ENCODE data around the gene MICAL1.

Gene MICAL1

DNA sequence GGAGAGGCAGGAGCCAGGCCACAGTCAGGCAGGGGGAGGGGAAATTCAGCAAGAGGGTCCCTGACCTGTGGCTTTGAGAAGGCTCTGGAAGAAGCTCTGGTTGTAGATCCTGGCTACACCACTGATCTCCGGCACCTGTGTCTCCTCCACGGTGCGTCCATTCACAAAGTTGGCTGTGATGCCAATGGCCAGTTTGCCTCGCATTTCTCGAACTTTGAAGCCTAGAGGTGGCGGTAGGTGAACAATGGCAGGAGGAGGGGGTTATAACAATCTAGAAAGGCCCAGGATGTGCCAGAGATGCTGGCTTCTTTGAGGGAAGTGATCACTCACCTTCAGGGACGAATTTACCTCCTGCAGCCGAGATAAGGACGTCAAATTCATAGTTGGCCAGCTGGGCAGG lies 3.4 kb downstream of the MICAL1 start:
- DNase-seq: no peak

- no peak for DNase-seq
These were observed 4.2 kb downstream of the MICAL1 start for GRCh38 chr6:109451376-109451775.

- DNase-seq: no peak
These were observed 4.8 kb downstream of the MICAL1 start for GRCh38 chr6:109450801-109451200.

GRCh38 chr6:109449795-109450673 lies 5.5 kb downstream of the MICAL1 start:
- peak; percentile 47 for DNase-seq

DNA sequence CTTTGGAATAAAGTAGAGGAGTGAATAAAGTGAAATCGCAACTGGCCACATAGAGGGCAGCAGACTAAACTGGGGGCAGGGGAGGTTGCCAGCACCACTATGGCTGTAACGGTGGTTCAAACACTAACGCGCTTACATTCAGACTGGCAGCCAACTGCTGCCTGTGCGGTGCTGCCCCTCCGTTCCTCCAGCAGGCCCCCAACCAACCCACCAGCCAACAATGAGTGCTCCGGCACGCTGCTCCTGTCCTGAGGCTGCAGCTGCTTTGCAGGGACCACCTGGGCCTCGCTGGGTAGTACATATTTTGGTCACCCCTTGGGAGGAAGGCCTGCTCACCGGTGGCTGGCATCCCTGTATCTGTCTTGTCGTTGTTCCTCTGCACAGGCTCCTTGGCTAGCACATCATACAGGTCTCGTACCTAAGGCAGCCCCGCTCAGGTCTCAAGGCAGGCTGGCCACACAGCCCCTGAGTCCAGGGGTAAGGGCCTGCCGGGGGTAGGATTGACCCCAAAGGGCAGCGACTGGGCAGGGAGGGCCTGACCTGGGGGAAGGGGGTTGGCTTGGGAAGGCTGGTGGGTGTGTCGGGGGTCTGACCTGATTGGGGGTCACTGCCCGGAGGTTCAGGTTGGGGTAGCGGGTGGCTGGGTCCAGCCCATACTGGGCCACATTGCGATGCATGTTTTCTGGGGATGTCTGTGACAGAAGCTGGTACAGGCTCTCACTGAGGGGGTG lies 6.3 kb downstream of the MICAL1 start:
- no peak for DNase-seq

DNA sequence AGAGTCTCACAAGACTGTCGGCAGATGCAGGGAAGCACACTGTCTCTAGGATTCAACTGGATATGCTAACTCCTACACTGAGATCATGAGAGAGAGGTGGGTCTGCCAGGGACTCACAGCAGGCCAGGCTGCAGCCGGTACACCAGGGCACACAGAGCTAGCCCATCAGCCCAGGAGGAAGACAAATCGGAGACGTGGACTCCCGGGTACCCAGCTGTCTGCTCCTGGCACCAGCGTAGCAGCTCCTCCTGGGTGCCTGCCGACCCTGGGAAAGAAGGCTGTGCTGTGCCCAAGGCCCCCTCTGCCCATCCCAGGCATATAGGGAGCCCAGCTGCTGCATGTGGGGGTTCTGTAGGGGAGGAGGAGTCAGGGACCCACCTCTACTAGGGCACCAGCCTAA lies 7.0 kb downstream of the MICAL1 start:
- no peak for DNase-seq

DNA sequence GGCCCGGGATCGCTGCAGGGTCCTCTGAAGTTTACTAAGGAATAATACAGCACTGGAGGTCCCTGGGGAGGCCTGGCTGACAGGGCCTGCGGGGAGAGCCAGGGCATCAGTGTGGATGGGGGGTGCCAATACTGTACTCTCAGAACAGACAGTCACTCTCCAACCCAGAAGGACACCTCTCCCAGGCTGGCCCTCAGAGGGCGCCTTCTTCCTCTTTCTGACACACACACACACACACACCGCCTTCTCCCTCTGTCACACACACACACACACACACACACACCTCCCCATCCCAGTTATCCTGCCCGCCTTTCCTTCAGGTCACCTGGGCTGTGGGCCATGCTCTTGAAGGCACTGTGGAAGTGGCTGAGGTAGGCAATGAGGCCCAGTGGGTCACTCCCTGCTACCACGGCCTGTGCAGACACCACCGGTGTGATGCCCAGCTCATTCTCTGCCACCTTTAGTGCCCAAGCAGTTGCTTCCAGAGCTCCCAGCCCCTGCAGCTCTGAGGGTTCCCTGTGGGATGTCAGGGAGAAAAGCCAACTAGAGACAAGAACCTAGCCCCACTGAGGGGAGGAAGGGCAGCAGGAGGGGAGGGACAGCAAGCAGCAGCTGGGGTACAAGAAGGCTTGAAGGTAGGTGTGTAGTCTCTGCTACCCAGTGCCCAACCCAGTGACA lies 7.6 kb downstream of the MICAL1 start:
- no peak for DNase-seq

- DNase-seq: no peak
These were observed 8.5 kb downstream of the MICAL1 start for GRCh38 chr6:109447087-109447486.

DNA sequence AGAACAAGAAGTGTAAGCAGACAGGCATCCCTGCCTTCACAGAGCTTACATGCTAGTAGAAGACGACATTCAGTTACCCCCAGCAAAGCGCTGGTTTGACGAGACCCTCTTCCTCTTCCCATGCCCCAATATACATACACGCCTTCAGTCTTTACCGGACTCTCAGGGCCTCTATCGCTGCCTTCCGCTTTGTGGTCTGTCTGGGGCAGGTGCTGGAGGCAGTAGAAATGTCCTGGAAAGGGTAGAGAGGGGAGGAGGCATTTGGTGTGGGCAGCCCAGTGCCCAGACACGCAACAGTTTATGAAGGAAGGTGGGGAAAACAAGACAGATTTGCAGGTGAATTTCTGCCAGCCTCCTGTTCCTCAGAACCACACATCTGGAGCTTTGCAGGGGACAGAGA lies 9.0 kb downstream of the MICAL1 start:
- no peak for DNase-seq

- DNase-seq: no peak
These were observed 9.5 kb downstream of the MICAL1 start for GRCh38 chr6:109446072-109446471.

- no peak for DNase-seq
These were observed 10.2 kb downstream of the MICAL1 start for GRCh38 chr6:109445382-109445781.

- no peak for DNase-seq
These were observed 12.1 kb downstream of the MICAL1 start for GRCh38 chr6:109443425-109443950.

DNA sequence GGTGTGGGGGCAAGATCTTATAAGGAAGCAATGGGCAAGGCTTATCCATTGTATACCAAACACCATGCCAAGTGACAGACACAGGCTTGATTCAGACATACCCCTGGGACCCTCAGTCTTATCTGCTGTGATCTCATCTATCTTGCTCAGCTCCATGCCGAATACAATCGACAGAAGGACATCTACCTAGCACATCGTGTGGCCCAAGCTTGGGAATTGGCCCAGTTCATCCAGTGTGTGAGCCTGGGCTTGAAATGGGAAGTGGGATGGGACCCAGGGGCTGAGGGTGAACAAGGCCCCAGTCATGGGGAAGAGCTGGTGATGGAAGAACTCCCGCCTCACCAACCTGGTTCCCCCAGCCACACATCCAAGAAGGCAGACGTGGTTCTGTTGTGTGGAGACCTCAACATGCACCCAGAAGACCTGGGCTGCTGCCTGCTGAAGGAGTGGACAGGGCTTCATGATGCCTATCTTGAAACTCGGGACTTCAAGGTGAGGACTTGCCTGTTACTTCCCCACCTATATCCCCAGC lies 13.1 kb downstream of the MICAL1 start:
- no peak for DNase-seq

DNA sequence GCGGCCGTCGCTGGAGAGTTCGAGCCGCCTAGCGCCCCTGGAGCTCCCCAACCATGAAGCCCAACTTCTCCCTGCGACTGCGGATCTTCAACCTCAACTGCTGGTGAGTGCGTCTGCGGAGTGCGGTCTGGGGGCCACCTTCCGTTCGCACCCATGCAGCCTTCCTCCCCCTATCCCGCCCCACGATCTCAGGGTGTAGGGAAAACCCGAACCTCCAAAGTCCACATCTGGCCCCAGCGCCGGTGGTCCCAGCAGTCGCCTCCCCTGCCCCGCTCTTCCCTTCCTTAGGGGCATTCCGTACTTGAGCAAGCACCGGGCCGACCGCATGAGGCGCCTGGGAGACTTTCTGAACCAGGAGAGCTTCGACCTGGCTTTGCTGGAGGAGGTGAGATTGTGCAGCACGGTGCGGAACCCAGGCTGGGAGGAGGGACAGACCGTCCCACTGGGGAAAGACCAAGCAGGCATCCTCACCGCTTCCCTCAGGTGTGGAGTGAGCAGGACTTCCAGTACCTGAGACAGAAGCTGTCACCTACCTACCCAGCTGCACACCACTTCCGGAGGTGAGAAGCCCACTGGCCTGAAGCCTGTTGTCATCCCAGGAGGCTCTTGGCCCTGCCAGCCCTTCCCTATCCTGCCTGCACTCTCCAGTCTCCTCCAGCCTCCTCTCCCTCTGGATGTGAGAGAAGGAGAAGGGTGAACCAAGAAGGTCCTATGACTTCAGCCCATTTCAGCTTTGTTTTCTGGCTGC lies 14.3 kb downstream of the MICAL1 start:
- DNase-seq: peak; percentile 42

GRCh38 chr6:109440331-109441068 lies 15.1 kb downstream of the MICAL1 start, which contains the start of the genes PPIL6 and SMPD2:
Gene PPIL6, minus strand, starts transcription at chr6:109440628. Its CDS starts 38 bp downstream, at chr6:109440590.
Gene SMPD2, plus strand, starts transcription at chr6:109440724. Its CDS starts 398 bp downstream, at chr6:109441122.
- DNase-seq: peak; percentile 75

- no peak for DNase-seq
These were observed 19.5 kb downstream of the MICAL1 start for GRCh38 chr6:109436041-109436440.

GRCh38 chr6:109434456-109434855 lies 21.1 kb downstream of the MICAL1 start:
- no peak for DNase-seq

GRCh38 chr6:109429496-109429895 lies 26.1 kb downstream of the MICAL1 start:
- no peak for DNase-seq

DNA sequence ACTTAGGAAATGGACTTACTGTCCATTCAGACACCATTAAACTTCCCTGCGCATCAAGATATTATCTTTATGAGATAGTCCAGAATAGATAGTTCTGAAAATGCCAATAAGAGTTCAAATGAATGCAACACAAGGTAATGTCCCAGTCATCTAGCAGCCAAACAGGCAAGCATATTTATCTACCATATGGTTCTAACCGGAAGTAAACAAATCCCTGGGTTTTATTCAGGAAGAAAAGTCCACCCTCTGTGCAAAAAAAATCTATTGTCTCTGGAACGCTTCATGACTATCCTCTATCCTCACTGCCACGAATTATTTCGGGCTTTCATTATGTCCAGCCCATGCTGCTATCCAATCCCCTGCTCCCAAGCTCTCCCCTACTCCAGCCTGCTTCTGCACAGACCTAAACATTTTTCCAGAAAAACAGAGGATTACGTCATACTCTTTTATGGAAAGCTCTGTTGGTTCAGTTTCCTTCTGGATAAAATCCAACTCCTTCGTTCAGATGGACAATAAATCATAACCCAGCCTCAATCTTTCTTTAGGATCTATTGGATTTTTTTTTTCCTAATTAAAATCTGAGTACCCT lies 26.6 kb downstream of the MICAL1 start:
- no peak for DNase-seq

- DNase-seq: no peak
These were observed 30.6 kb downstream of the MICAL1 start for GRCh38 chr6:109424946-109425345.

- no peak for DNase-seq
These were observed 34.4 kb downstream of the MICAL1 start for GRCh38 chr6:109421184-109421583.

All from activated gamma-delta T cell treated with Interleukin-2 at 50 U/mL for 16 hours (primary cell).